Lower leg skin (tissue), 4 donors: ENCODE measurements around the gene LGR4. TPM values are rescaled to one million over a fixed set of nuclear protein-coding genes. Genes with fewer than 3 reads are reported as not detected.

Experiments used
- DNase-seq, 2 donors: peaks; one replicate each; pipeline ENCODE4 v3.0.0-alpha.2; 2019; ENCODE audit warnings: low spot score in 2 of 2
- H3K4me3 ChIP-seq: fragments of 200-600 bp; sonication (generic); 2 replicates; pipeline ENCODE4 v1.5.1; 2017; ENCODE audit warnings: mild to moderate bottlenecking, low read depth; ENCODE audit not compliant: poor library complexity, severe bottlenecking
- POLR2A ChIP-seq, 2 donors: fragments of 450-650 bp; IDR thresholded peaks; one replicate each; pipeline ENCODE4 v1.6.1; 2016 to 2017; ENCODE audit warnings: antibody characterized with exemption in 2 of 2, mild to moderate bottlenecking in 1 of 2, moderate library complexity in 1 of 2
- WGBS, 2 donors: methylation state at CpG; one replicate each; pipeline ENCODE4 v1.1.5; 2018; 5-methylcytosine and 5-hydroxymethylcytosine counted together
- intact Hi-C: fragments of 100-400 bp; cut with DNase I; formaldehyde crosslinking; loops from one replicate; pipeline ENCODE4 v1.15.0; 2023; ENCODE audit warnings: low total_unique reads
- total RNA-seq, 4 donors: library from RNA; depleted of rRNA; stranded (reverse); fragments of >200 nt; gene quantifications; one replicate each; pipeline ENCODE4 v1.1.0, GENCODE V29; 2016
- TF ChIP-seq, protein P1 (sequence below), 3 donors: fragments of 450-650 bp; IDR thresholded peaks; one replicate each; pipeline ENCODE4 v1.5.1; 2016; ENCODE audit warnings: antibody characterized with exemption in 3 of 3, mild to moderate bottlenecking in 3 of 3, moderate library complexity in 2 of 3

The LGR4 gene
- total RNA-seq, 4 donors from 2014 or later = 32.0 to 70.2 (median 50.4) TPM

DNA sequence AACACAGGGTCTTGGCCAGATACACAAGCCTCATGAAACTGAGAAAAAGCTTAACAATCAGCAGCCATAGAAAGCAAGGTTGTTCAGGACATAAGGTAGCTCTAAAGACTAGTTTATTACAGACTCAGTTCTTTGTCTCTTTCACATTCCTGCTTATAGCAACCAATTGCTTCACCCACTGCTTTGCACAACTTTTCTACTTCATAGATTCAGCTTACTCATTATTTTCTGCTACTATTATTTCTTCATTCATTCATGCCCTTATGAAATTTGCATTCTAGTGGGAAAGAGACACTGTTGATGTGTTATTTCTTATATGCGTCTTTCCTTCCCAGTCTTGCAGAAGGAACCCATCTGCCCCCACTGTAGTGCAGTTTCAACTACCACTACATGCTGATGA, 114.3 kb downstream of the LGR4 start:
- H3K4me3 ChIP-seq = no peak overlapping the region
- intact Hi-C loops = no loop called here
- 86 to 97% methylated on average over 1 of the region's 1 CpG for WGBS, 2 donors
- no peak for TF ChIP-seq POLR2A (IDR thresholded peaks at IDR 0.05)
- TF ChIP-seq, protein P1, sequence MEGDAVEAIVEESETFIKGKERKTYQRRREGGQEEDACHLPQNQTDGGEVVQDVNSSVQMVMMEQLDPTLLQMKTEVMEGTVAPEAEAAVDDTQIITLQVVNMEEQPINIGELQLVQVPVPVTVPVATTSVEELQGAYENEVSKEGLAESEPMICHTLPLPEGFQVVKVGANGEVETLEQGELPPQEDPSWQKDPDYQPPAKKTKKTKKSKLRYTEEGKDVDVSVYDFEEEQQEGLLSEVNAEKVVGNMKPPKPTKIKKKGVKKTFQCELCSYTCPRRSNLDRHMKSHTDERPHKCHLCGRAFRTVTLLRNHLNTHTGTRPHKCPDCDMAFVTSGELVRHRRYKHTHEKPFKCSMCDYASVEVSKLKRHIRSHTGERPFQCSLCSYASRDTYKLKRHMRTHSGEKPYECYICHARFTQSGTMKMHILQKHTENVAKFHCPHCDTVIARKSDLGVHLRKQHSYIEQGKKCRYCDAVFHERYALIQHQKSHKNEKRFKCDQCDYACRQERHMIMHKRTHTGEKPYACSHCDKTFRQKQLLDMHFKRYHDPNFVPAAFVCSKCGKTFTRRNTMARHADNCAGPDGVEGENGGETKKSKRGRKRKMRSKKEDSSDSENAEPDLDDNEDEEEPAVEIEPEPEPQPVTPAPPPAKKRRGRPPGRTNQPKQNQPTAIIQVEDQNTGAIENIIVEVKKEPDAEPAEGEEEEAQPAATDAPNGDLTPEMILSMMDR (IDR thresholded peaks at IDR 0.05) = no peak
- DNase-seq = no peak

GRCh38 chr11:27357250-27357649, 115.3 kb downstream of the LGR4 start:
- DNase-seq = no peak
- TF ChIP-seq, protein P1 (IDR thresholded peaks at IDR 0.05) = no peak
- TF ChIP-seq POLR2A (IDR thresholded peaks at IDR 0.05) = no peak
- WGBS, 2 donors = 60 to 61% methylated on average over 4 of the region's 4 CpGs
- intact Hi-C loops = no loop called here
- no peak overlapping the region for H3K4me3 ChIP-seq

DNA sequence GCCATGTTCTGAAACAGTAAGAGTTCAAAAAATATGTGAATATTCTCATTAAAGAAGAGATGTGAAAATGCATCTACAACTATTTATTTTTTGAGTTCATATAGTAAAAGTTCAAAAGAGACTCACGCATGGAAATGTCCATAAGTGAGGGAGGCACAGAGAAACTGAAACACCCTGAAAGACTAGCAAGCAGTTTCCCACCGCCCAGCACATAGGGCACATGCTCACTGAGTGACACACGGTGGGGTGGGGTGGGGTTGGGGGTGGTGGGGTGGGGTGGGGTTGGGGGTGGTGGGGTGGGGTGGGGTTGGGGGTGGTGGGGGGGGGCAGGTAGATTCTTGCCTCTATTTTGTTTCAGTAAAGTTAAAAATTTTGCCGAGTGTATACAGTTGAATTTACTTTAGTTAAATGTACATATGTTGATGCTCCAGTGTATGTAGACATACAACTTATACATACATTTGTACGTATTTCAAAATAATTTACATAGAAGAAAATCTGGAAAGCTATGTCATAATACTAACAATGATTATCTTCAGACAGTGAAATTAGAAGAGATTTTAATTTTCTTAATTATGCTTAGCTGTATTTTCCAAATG, 115.9 kb downstream of the LGR4 start:
- intact Hi-C loops = no loop called here
- WGBS, 2 donors = 72 to 77% methylated on average over 5 of the region's 5 CpGs
- H3K4me3 ChIP-seq = no peak overlapping the region
- TF ChIP-seq POLR2A (IDR thresholded peaks at IDR 0.05) = no peak
- TF ChIP-seq, protein P1 (IDR thresholded peaks at IDR 0.05) = no peak
- no peak for DNase-seq

- no peak for TF ChIP-seq POLR2A (IDR thresholded peaks at IDR 0.05)
- TF ChIP-seq, protein P1 (IDR thresholded peaks at IDR 0.05) = no peak
- no peak for DNase-seq
- 52 to 63% methylated on average over 3 of the region's 3 CpGs for WGBS, 2 donors
- no peak overlapping the region for H3K4me3 ChIP-seq
- intact Hi-C loops = no loop called here
These were observed 117.0 kb downstream of the LGR4 start for GRCh38 chr11:27355575-27356104.

DNA sequence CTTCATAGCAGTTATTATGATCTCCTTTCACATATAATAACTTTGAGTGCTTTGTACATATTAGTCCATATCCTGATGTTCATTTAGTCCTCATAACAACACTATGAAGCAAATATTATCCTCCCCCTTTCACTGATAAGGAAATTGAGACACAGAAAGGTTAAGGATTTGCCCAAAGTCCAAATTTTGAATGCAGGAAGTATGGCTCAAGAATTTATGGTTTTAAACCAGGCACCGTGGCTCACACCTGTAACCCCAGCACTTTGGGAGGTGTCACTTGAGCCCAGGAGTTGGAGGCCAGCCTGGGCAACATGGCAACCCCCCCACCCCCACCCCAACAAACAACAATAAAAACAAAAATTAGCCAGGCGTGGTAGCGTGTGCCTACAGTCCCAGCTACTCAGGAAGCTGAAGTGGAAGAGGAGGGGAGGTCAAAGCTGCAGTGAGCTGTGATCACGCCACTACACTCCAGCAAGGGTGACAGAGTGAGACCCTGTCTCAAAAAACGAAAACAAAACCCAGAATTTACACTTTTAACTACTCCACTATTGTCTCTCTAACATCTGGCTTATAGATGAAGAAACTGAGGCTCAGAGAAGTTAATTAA, 118.1 kb downstream of the LGR4 start:
- no peak for TF ChIP-seq POLR2A (IDR thresholded peaks at IDR 0.05)
- TF ChIP-seq, protein P1 (IDR thresholded peaks at IDR 0.05) = no peak
- no peak overlapping the region for H3K4me3 ChIP-seq
- 80 to 83% methylated on average over 5 of the region's 5 CpGs for WGBS, 2 donors
- intact Hi-C loops = no loop called here
- DNase-seq = no peak
